Measurements from ENCODE around the gene ADCYAP1R1. TPM values are rescaled to one million over a fixed set of nuclear protein-coding genes. Genes with fewer than 3 reads are reported as not detected.

Gene ADCYAP1R1
- total RNA-seq, 1 experiment from 2014 or later = not detected

DNA sequence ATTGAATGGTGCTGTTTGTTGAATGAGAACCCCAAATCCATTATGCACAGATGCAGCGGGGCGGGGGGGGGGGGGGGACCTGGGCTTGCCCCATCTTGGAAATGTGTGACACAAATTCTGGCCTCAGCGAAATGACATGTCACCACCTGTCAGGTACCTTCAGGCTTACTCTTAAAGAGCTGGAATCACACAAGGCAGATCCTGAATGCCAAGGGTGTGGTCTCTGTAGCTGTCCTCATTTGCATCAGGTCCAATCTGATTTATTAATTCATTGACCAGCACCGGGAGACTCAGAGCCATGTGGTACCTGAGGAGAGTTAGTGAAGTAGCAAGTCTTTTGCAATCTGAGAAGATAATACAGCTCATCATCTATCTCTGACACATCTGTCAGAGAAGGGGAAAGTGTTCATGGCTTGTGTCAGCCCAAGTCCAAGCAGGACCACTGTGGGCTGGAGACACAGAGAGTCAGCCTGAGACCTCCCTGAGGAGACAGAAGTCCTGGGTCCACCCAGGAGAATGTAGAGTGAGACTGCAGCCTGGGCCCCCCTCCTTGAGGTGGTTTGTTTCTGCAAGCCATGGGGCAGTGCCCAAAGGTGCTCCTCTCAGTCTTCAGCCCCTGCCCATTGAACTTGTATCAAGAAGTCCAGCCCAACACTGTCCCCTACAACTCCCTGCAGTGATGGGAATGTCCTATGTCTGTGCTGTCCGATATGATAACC lies 46.7 kb downstream of the ADCYAP1R1 start:
- intact Hi-C loops (cut with micrococcal nuclease) = no loop called here
- CTCF ChIA-PET = interaction anchor here (0.6 to 2.7 kb wide), 7 partner anchors 24 to 1112 kb away, joined by 3 to 12 read pairs (median 3); no protein-coding TSS in a partner anchor
- no TSS peak for BruUV-seq (replicated peaks)
- TF ChIP-seq, protein P1, sequence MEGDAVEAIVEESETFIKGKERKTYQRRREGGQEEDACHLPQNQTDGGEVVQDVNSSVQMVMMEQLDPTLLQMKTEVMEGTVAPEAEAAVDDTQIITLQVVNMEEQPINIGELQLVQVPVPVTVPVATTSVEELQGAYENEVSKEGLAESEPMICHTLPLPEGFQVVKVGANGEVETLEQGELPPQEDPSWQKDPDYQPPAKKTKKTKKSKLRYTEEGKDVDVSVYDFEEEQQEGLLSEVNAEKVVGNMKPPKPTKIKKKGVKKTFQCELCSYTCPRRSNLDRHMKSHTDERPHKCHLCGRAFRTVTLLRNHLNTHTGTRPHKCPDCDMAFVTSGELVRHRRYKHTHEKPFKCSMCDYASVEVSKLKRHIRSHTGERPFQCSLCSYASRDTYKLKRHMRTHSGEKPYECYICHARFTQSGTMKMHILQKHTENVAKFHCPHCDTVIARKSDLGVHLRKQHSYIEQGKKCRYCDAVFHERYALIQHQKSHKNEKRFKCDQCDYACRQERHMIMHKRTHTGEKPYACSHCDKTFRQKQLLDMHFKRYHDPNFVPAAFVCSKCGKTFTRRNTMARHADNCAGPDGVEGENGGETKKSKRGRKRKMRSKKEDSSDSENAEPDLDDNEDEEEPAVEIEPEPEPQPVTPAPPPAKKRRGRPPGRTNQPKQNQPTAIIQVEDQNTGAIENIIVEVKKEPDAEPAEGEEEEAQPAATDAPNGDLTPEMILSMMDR (IDR thresholded peaks at IDR 0.05; ENCODE audit: unreplicated experiment) = no peak
- Mint-ChIP-seq H3K36me3 (ENCODE audit: insufficient read depth, unreplicated experiment) (no peaks in the 10 kb centered on the region), H3K4me1 (ENCODE audit: insufficient read depth, unreplicated experiment) (no peaks in the 10 kb centered on the region), H3K4me3 (ENCODE audit: unreplicated experiment) (no peak overlapping the region), H3K27me3 (ENCODE audit: insufficient read depth, unreplicated experiment) (peaks cover 62% of the 10 kb centered on the region), H3K27ac (ENCODE audit: low read depth, unreplicated experiment) (no peak overlapping the region), H3K9me3 (ENCODE audit: unreplicated experiment) (no peaks in the 10 kb centered on the region)
- POLR2A ChIA-PET = no interaction called here
- no peak for DNase-seq (ENCODE audit: unreplicated experiment)

DNA sequence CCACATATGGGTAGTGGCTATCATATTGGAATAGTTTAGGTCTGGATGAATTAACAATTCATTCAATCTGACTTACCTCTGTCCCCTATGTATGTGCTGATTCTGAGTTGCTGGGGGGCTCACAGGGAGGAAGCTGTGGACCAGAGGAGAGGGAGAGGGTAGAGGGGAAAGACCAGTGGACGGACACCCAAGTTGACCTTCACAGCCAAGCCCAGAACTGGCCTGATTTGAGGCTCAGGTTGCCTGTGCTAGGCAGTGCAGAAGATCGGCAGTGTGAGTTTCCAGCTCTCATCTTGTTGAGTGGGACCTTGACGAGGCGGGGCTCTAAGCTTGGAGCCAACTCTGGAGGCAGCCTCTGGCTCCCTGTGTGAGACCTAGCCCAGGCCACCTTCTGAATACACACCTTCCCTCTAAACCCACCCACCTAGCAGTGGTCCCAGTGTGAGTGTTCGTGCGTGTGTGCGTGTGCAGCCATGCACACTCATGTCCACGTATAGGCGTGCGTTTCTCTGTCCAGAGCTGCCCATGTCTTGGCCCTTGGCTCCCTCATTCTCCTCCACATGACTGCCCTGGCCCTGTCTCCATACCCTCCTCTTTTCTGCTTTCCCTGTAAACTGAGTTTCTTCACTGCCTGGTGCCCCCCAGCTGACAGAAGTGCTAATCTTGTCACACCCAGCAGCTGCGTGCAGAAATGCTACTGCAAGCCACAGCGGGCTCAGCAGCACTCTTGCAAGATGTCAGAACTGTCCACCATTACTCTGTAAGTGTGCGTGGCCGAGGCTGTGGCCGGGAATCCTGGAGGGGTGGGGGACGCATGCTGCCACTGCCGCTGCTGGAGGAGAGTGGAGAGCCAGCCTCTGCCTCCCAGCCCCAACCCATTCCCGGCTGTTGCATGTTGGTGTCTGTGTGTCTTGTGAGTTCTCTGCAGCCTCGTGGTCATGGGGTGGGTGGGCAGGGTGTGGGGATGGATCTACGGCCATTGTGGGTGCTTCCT lies 47.6 kb downstream of the ADCYAP1R1 start:
- H3K4me3 Mint-ChIP-seq (ENCODE audit: unreplicated experiment) = no peak overlapping the region
- H3K36me3 Mint-ChIP-seq (ENCODE audit: insufficient read depth, unreplicated experiment) = no peaks in the 10 kb centered on the region
- CTCF ChIA-PET = interaction anchor here (0.6 to 2.7 kb wide), 5 partner anchors 23 to 300 kb away, joined by 3 to 12 read pairs (median 3); no protein-coding TSS in a partner anchor
- TF ChIP-seq, protein P1 (IDR thresholded peaks at IDR 0.05; ENCODE audit: unreplicated experiment) = no peak
- no peak for DNase-seq (ENCODE audit: unreplicated experiment)
- H3K9me3 Mint-ChIP-seq (ENCODE audit: unreplicated experiment) = no peaks in the 10 kb centered on the region
- intact Hi-C loops (cut with micrococcal nuclease) = no loop called here
- POLR2A ChIA-PET = no interaction called here
- no peaks in the 10 kb centered on the region for H3K4me1 Mint-ChIP-seq (ENCODE audit: insufficient read depth, unreplicated experiment)
- no TSS peak for BruUV-seq (replicated peaks)
- H3K27me3 Mint-ChIP-seq (ENCODE audit: insufficient read depth, unreplicated experiment) = peaks cover 69% of the 10 kb centered on the region
- H3K27ac Mint-ChIP-seq (ENCODE audit: low read depth, unreplicated experiment) = no peak overlapping the region

DNA sequence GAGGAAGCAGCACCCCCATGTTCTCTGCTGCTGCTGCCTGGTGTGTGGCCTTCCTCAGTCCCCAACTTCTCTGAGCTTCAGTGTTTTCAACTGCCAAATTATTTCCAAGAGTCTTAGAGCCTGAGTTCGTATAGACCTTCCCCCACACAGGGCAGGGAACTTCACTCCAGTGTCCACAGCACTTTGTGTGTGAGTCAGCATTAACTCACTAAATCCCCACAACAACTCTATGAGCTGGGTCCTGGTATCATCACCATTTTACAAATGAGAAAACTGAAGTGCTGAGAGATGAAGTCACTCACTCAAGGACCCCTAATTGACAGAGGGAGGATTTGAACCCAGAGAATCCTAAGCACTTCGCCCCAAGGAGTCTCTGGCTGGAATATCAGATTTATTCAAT lies 48.3 kb downstream of the ADCYAP1R1 start:
- DNase-seq (ENCODE audit: unreplicated experiment) = no peak
- H3K36me3 Mint-ChIP-seq (ENCODE audit: insufficient read depth, unreplicated experiment) = no peaks in the 10 kb centered on the region
- ChIA-PET CTCF (interaction anchor here (0.8 to 2.7 kb wide), 3 partner anchors 22 to 34 kb away, joined by 3 to 12 read pairs (median 3); no protein-coding TSS in a partner anchor), POLR2A (no interaction called here)
- no peaks in the 10 kb centered on the region for H3K9me3 Mint-ChIP-seq (ENCODE audit: unreplicated experiment)
- intact Hi-C loops (cut with micrococcal nuclease) = no loop called here
- no peak overlapping the region for H3K27ac Mint-ChIP-seq (ENCODE audit: low read depth, unreplicated experiment)
- H3K4me1 Mint-ChIP-seq (ENCODE audit: insufficient read depth, unreplicated experiment) = no peaks in the 10 kb centered on the region
- H3K4me3 Mint-ChIP-seq (ENCODE audit: unreplicated experiment) = no peak overlapping the region
- no TSS peak for BruUV-seq (replicated peaks)
- peaks cover 76% of the 10 kb centered on the region for H3K27me3 Mint-ChIP-seq (ENCODE audit: insufficient read depth, unreplicated experiment)
- TF ChIP-seq, protein P1 (IDR thresholded peaks at IDR 0.05; ENCODE audit: unreplicated experiment) = no peak

DNA sequence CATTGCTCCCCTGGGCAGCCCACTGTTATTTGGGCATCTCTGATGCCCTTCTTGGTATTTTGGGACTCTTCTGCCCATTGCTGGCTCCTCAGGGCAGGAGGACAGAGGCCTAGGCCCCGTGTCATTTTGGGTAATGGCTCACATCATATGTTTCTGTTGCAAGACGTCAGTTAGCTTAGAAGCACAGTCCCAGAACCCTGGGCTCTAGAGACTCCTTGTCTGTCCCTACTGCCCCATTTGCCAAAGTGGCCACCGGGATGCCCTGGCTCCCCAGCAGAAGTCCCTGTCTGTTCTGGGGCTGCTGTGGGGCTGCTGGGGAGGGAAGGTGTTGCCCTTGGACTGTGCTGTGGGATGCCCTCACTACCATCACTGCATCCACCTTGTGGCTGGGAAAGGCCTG lies 48.8 kb downstream of the ADCYAP1R1 start:
- Mint-ChIP-seq H3K36me3 (ENCODE audit: insufficient read depth, unreplicated experiment) (no peaks in the 10 kb centered on the region), H3K27ac (ENCODE audit: low read depth, unreplicated experiment) (no peak overlapping the region), H3K9me3 (ENCODE audit: unreplicated experiment) (no peaks in the 10 kb centered on the region), H3K4me3 (ENCODE audit: unreplicated experiment) (no peak overlapping the region), H3K27me3 (ENCODE audit: insufficient read depth, unreplicated experiment) (peaks cover 77% of the 10 kb centered on the region), H3K4me1 (ENCODE audit: insufficient read depth, unreplicated experiment) (no peaks in the 10 kb centered on the region)
- BruUV-seq (replicated peaks) = no TSS peak
- DNase-seq (ENCODE audit: unreplicated experiment) = no peak
- POLR2A ChIA-PET = no interaction called here
- CTCF ChIA-PET = interaction anchor here (0.6 to 1.2 kb wide), 3 partner anchors 19 to 117 kb away, joined by 3 to 4 read pairs (median 3); no protein-coding TSS in a partner anchor
- TF ChIP-seq, protein P1 (IDR thresholded peaks at IDR 0.05; ENCODE audit: unreplicated experiment) = no peak
- intact Hi-C loops (cut with micrococcal nuclease) = no loop called here
